Measurements from ENCODE around the gene CRY2.

CRY2 gene

DNA sequence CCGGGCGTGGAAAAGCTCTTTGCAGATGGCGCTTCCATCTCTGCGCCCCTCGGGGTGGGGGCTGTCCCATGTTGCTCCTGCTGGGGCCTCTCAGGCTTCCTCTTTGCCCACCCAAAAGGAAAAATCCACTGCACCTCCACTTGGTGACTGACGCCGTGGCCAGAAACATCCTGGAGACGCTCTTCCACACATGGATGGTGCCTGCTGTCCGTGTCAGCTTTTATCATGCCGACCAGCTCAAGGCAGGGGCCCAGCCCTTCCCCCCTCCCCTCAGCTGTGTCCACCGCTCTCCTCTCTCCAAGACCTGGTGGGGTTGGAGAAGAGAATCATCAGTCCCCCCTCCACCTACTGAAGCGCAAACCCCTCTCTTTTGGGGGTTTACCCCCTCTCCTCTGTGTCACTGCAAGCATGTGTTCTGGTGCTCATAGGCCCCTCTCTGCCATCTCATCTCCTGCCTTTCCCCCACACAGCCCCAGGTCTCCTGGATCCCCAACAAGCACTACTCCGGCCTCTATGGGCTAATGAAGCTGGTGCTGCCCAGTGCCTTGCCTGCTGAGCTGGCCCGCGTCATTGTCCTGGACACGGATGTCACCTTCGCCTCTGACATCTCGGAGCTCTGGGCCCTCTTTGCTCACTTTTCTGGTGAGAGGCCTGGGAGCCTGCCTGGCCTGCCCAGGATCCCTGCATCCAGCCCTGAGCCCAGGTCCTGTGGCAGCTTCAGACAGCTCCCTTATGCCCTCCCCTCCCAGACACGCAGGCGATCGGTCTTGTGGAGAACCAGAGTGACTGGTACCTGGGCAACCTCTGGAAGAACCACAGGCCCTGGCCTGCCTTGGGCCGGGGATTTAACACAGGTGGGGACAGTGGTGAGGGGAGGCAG, 77.0 kb downstream of the CRY2 start:
- Histone ChIP-seq H3K4me1 (ENCODE audit: control insufficient read depth, low read depth, low read length) (no peaks in the 10 kb centered on the region), H3K23ac (ENCODE audit: low read length) (no peak overlapping the region), H3K27ac (ENCODE audit: low read depth, low read length) (no peak overlapping the region), H3K79me2 (ENCODE audit: control insufficient read depth, insufficient read depth, low read length) (no peaks in the 10 kb centered on the region), H4K5ac (ENCODE audit: low read length) (no peak overlapping the region), H3K36me3 (ENCODE audit: control insufficient read depth, insufficient read depth, low read length) (no peaks in the 10 kb centered on the region), H2AK5ac (ENCODE audit: low read length) (no peak overlapping the region), H4K8ac (ENCODE audit: low read depth, low read length) (no peak overlapping the region), H3K4me3 (ENCODE audit: low read length) (no peak overlapping the region), H3K18ac (ENCODE audit: low read length) (no peak overlapping the region), H2BK5ac (ENCODE audit: low read length) (no peak overlapping the region), H3K9ac (ENCODE audit: low read length) (no peak overlapping the region), H2BK120ac (ENCODE audit: low read depth, low read length) (no peak overlapping the region), H2BK15ac (replicated peaks; ENCODE audit: low read depth) (no peak overlapping the region), H3K27me3 (ENCODE audit: insufficient read depth, low read length, poor library complexity) (no peaks in the 10 kb centered on the region), H3K79me1 (ENCODE audit: low read length) (no peaks in the 10 kb centered on the region), H3K56ac (ENCODE audit: low read length) (no peak overlapping the region), H3K4me2 (ENCODE audit: low read length) (no peak overlapping the region), H3K4ac (ENCODE audit: low read depth, low read length) (no peak overlapping the region)
- DNase-seq: no peak
- no CpG with 5 or more reads among the region's 22 CpGs for WGBS (ENCODE audit: extremely low coverage, insufficient coverage, low lambda C conversion rate)

DNA sequence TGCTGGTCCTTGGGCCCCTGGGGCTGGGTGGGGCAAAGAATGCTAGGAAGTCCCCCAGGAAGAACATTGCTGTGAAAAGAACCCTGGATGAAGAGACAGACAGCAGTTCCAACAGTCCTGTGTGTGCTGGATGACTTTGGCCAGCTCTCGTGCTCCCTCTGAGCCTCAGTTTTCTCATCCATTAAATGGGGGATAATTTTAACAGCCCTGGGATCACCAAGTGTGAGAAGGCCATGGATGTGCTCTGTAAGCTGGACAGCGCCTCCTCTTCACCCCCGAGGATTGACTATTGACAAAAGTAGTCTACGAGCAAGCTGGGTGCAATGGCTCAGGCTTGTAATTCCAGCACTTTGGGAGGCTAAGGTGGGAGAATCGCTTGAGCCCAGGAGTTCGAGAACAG, 77.7 kb downstream of the CRY2 start:
- Histone ChIP-seq H3K79me1 (ENCODE audit: low read length) (no peaks in the 10 kb centered on the region), H3K27me3 (ENCODE audit: insufficient read depth, low read length, poor library complexity) (no peaks in the 10 kb centered on the region), H3K27ac (ENCODE audit: low read depth, low read length) (no peak overlapping the region), H2BK15ac (replicated peaks; ENCODE audit: low read depth) (no peak overlapping the region), H4K8ac (ENCODE audit: low read depth, low read length) (no peak overlapping the region), H3K4me1 (ENCODE audit: control insufficient read depth, low read depth, low read length) (no peaks in the 10 kb centered on the region), H2BK120ac (ENCODE audit: low read depth, low read length) (no peak overlapping the region), H3K36me3 (ENCODE audit: control insufficient read depth, insufficient read depth, low read length) (no peaks in the 10 kb centered on the region), H2AK5ac (ENCODE audit: low read length) (no peak overlapping the region), H2BK5ac (ENCODE audit: low read length) (no peak overlapping the region), H4K5ac (ENCODE audit: low read length) (no peak overlapping the region), H3K79me2 (ENCODE audit: control insufficient read depth, insufficient read depth, low read length) (no peaks in the 10 kb centered on the region), H3K23ac (ENCODE audit: low read length) (no peak overlapping the region), H3K18ac (ENCODE audit: low read length) (no peak overlapping the region), H3K56ac (ENCODE audit: low read length) (no peak overlapping the region), H3K4me3 (ENCODE audit: low read length) (no peak overlapping the region), H3K4ac (ENCODE audit: low read depth, low read length) (no peak overlapping the region), H3K4me2 (ENCODE audit: low read length) (no peak overlapping the region), H3K9ac (ENCODE audit: low read length) (no peak overlapping the region)
- no CpG with 5 or more reads among the region's 6 CpGs for WGBS (ENCODE audit: extremely low coverage, insufficient coverage, low lambda C conversion rate)
- DNase-seq: no peak

DNA sequence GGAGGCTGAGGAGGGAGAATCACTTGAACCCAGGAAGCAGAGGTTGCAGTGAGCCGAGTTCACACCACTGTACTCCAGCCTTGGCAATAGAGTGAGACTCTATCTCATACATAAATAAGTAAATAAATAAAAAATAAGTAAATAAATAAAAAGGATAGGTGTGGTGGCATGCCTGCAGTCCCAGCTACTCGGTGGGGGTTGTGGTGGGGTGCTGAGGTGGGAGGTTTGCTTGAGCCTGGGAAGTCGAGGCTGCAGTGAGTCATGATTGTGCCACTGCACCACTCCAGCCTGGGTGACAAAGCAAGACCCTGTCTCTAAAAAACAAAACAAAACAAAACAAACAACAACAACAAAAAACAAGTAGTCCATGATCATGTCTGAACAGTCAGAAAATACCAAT, 78.3 kb downstream of the CRY2 start:
- Histone ChIP-seq H3K27ac (ENCODE audit: low read depth, low read length) (no peak overlapping the region), H3K9ac (ENCODE audit: low read length) (no peak overlapping the region), H3K36me3 (ENCODE audit: control insufficient read depth, insufficient read depth, low read length) (no peaks in the 10 kb centered on the region), H4K5ac (ENCODE audit: low read length) (no peak overlapping the region), H3K56ac (ENCODE audit: low read length) (no peak overlapping the region), H3K4ac (ENCODE audit: low read depth, low read length) (no peak overlapping the region), H3K4me1 (ENCODE audit: control insufficient read depth, low read depth, low read length) (no peaks in the 10 kb centered on the region), H3K79me2 (ENCODE audit: control insufficient read depth, insufficient read depth, low read length) (no peaks in the 10 kb centered on the region), H3K27me3 (ENCODE audit: insufficient read depth, low read length, poor library complexity) (no peaks in the 10 kb centered on the region), H3K4me3 (ENCODE audit: low read length) (no peak overlapping the region), H4K8ac (ENCODE audit: low read depth, low read length) (no peak overlapping the region), H2BK120ac (ENCODE audit: low read depth, low read length) (no peak overlapping the region), H2BK15ac (replicated peaks; ENCODE audit: low read depth) (no peak overlapping the region), H3K18ac (ENCODE audit: low read length) (no peak overlapping the region), H2AK5ac (ENCODE audit: low read length) (no peak overlapping the region), H2BK5ac (ENCODE audit: low read length) (no peak overlapping the region), H3K79me1 (ENCODE audit: low read length) (no peaks in the 10 kb centered on the region), H3K4me2 (ENCODE audit: low read length) (no peak overlapping the region), H3K23ac (ENCODE audit: low read length) (no peak overlapping the region)
- no CpG with 5 or more reads among the region's 3 CpGs for WGBS (ENCODE audit: extremely low coverage, insufficient coverage, low lambda C conversion rate)
- DNase-seq: no peak

GRCh38 chr11:45926001-45926401, 78.7 kb downstream of the CRY2 start:
- Histone ChIP-seq H3K79me1 (ENCODE audit: low read length) (no peaks in the 10 kb centered on the region), H3K27ac (ENCODE audit: low read depth, low read length) (no peak overlapping the region), H3K4ac (ENCODE audit: low read depth, low read length) (no peak overlapping the region), H4K5ac (ENCODE audit: low read length) (no peak overlapping the region), H3K79me2 (ENCODE audit: control insufficient read depth, insufficient read depth, low read length) (no peaks in the 10 kb centered on the region), H3K4me3 (ENCODE audit: low read length) (no peak overlapping the region), H3K18ac (ENCODE audit: low read length) (no peak overlapping the region), H2AK5ac (ENCODE audit: low read length) (no peak overlapping the region), H3K36me3 (ENCODE audit: control insufficient read depth, insufficient read depth, low read length) (no peaks in the 10 kb centered on the region), H3K27me3 (ENCODE audit: insufficient read depth, low read length, poor library complexity) (no peaks in the 10 kb centered on the region), H3K4me1 (ENCODE audit: control insufficient read depth, low read depth, low read length) (no peaks in the 10 kb centered on the region), H3K9ac (ENCODE audit: low read length) (no peak overlapping the region), H2BK120ac (ENCODE audit: low read depth, low read length) (no peak overlapping the region), H2BK5ac (ENCODE audit: low read length) (no peak overlapping the region), H3K23ac (ENCODE audit: low read length) (no peak overlapping the region), H4K8ac (ENCODE audit: low read depth, low read length) (no peak overlapping the region), H3K56ac (ENCODE audit: low read length) (no peak overlapping the region), H2BK15ac (replicated peaks; ENCODE audit: low read depth) (no peak overlapping the region), H3K4me2 (ENCODE audit: low read length) (no peak overlapping the region)
- no peak for DNase-seq
- no CpG with 5 or more reads among the region's 12 CpGs for WGBS (ENCODE audit: extremely low coverage, insufficient coverage, low lambda C conversion rate)

DNA sequence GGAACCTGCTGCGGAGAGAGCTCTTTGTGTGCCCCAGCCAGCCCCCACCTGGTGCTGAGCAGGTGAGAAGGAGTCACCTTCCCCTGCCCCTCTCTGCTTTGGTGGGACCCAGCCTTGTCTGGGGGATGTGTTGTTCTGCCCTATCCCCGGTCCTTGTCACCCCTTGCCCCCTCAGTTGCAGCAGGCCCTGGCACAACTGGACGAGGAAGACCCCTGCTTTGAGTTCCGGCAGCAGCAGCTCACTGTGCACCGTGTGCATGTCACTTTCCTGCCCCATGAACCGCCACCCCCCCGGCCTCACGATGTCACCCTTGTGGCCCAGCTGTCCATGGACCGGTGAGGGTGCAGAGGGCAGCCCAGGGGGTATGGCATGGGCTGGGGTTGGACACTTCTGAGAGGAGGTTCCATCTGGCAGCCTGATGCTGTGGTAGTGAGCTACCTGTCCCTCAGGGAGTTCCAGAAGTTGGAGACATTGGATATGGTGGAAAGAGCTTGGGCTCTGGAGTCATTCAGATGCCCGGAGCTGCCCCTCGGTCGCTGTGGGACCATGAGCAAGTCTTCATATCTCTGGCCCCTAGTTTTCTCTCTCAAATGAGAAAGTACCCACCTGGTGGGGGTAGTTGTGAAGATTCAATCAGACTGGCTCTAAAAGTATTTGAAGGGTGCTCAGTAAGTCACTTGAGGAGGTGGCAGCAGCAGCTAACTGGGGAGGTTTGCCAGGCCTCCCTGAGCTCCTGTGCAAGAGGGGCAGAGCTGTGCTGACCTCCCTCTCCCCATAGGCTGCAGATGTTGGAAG, 79.5 kb downstream of the CRY2 start:
- Histone ChIP-seq H3K4me1 (ENCODE audit: control insufficient read depth, low read depth, low read length) (no peaks in the 10 kb centered on the region), H4K8ac (ENCODE audit: low read depth, low read length) (no peak overlapping the region), H2BK15ac (replicated peaks; ENCODE audit: low read depth) (no peak overlapping the region), H3K9ac (ENCODE audit: low read length) (no peak overlapping the region), H3K56ac (ENCODE audit: low read length) (no peak overlapping the region), H3K4ac (ENCODE audit: low read depth, low read length) (no peak overlapping the region), H3K4me3 (ENCODE audit: low read length) (no peak overlapping the region), H2BK120ac (ENCODE audit: low read depth, low read length) (no peak overlapping the region), H2BK5ac (ENCODE audit: low read length) (no peak overlapping the region), H3K23ac (ENCODE audit: low read length) (no peak overlapping the region), H3K27ac (ENCODE audit: low read depth, low read length) (no peak overlapping the region), H3K36me3 (ENCODE audit: control insufficient read depth, insufficient read depth, low read length) (no peaks in the 10 kb centered on the region), H3K79me2 (ENCODE audit: control insufficient read depth, insufficient read depth, low read length) (no peaks in the 10 kb centered on the region), H3K79me1 (ENCODE audit: low read length) (no peaks in the 10 kb centered on the region), H3K27me3 (ENCODE audit: insufficient read depth, low read length, poor library complexity) (no peaks in the 10 kb centered on the region), H2AK5ac (ENCODE audit: low read length) (no peak overlapping the region), H3K4me2 (ENCODE audit: low read length) (no peak overlapping the region), H4K5ac (ENCODE audit: low read length) (no peak overlapping the region), H3K18ac (ENCODE audit: low read length) (no peak overlapping the region)
- no peak for DNase-seq
- no CpG with 5 or more reads among the region's 12 CpGs for WGBS (ENCODE audit: extremely low coverage, insufficient coverage, low lambda C conversion rate)

Measured in mesendoderm (in vitro differentiated cells).